ENCODE results near the gene INPP5J.

Gene INPP5J

DNA sequence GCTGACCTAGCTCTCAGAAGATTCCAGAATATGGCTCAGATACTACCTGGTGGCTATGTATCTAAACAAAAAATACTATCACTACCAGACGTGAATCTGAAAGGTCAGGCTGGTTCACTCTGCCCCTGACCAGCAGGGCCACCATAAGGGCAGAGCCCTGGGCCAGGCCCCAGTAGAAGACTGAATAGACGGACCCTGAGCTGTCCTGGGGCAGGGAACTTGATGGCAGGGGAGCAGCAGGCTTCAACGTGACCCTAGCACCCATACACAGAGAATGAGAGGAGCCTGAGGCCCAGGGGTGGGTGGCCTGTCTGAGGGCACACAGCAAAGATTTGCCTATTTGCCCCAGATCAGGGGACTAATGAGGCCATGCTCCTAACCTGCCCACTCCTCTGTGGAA lies 30.6 kb downstream of the INPP5J start:
- H3K9me3 ChIP-seq (ENCODE audit: control insufficient read depth, insufficient read depth, low read depth, low read length): no peaks in the 10 kb centered on the region
- H3K36me3 ChIP-seq (ENCODE audit: control insufficient read depth in 2 of 2, insufficient read depth in 1 of 2, low read length in 2 of 2): no peaks in the 10 kb centered on the region
- no peak overlapping the region for H3K4me3 ChIP-seq (ENCODE audit: low read depth, low read length)
- H3K27ac ChIP-seq (ENCODE audit: extremely low read depth, low read depth, low read length): no peak overlapping the region
- TF ChIP-seq, protein P1, sequence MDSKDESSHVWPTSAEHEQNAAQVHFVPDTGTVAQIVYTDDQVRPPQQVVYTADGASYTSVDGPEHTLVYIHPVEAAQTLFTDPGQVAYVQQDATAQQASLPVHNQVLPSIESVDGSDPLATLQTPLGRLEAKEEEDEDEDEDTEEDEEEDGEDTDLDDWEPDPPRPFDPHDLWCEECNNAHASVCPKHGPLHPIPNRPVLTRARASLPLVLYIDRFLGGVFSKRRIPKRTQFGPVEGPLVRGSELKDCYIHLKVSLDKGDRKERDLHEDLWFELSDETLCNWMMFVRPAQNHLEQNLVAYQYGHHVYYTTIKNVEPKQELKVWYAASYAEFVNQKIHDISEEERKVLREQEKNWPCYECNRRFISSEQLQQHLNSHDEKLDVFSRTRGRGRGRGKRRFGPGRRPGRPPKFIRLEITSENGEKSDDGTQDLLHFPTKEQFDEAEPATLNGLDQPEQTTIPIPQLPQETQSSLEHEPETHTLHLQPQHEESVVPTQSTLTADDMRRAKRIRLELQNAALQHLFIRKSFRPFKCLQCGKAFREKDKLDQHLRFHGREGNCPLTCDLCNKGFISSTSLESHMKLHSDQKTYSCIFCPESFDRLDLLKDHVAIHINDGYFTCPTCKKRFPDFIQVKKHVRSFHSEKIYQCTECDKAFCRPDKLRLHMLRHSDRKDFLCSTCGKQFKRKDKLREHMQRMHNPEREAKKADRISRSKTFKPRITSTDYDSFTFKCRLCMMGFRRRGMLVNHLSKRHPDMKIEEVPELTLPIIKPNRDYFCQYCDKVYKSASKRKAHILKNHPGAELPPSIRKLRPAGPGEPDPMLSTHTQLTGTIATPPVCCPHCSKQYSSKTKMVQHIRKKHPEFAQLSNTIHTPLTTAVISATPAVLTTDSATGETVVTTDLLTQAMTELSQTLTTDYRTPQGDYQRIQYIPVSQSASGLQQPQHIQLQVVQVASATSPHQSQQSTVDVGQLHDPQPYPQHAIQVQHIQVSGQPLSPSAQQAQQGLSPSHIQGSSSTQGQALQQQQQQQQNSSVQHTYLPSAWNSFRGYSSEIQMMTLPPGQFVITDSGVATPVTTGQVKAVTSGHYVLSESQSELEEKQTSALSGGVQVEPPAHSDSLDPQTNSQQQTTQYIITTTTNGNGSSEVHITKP (tag by site-specific recombination; IDR thresholded peaks at IDR 0.05): no peak
- TF ChIP-seq ZSCAN4 (tag by site-specific recombination; IDR thresholded peaks at IDR 0.05) (no peak), ZNF335 (tag by site-specific recombination; conservative IDR thresholded peaks at IDR 0.05) (no peak), ZNF175 (tag by site-specific recombination; IDR thresholded peaks at IDR 0.05) (no peak), ZBTB26 (tag by site-specific recombination; optimal IDR thresholded peaks at IDR 0.05) (no peak), ZBTB20 (tag by site-specific recombination; IDR thresholded peaks at IDR 0.05) (no peak), ZNF112 (tag by site-specific recombination; IDR thresholded peaks at IDR 0.05) (no peak), ZEB2 (tag by site-specific recombination; IDR thresholded peaks at IDR 0.05) (no peak), ZNF292 (tag by site-specific recombination; IDR thresholded peaks at IDR 0.05; ENCODE audit: borderline replicate concordance, low read depth) (no peak)
- CTCF ChIA-PET: interaction anchor here (0.7 to 3.1 kb wide), 4 partner anchors 45 to 390 kb away, joined by 3 to 17 read pairs (median 3); partner anchors contain the start of gene SELENOM
- H3K4me1 ChIP-seq (ENCODE audit: control insufficient read depth, insufficient read depth, low read length): no peaks in the 10 kb centered on the region
- POLR2A ChIA-PET: interaction anchor here (0.7 kb wide), 1 partner anchor 108 kb away, joined by 4 read pairs; no protein-coding TSS in a partner anchor

- ChIA-PET CTCF (interaction anchor here (0.6 to 1.7 kb wide), 3 partner anchors 47 to 391 kb away, joined by 4 to 10 read pairs (median 5); partner anchors contain the start of gene SELENOM), POLR2A (interaction anchor here (0.5 to 0.7 kb wide), 2 partner anchors 47 to 135 kb away, joined by 4 read pairs; partner anchors contain the start of gene SELENOM)
- no peaks in the 10 kb centered on the region for H3K4me1 ChIP-seq (ENCODE audit: control insufficient read depth, insufficient read depth, low read length)
- H3K27ac ChIP-seq (ENCODE audit: extremely low read depth, low read depth, low read length): no peak overlapping the region
- no peaks in the 10 kb centered on the region for H3K9me3 ChIP-seq (ENCODE audit: control insufficient read depth, insufficient read depth, low read depth, low read length)
- no peak overlapping the region for H3K4me3 ChIP-seq (ENCODE audit: low read depth, low read length)
- no peaks in the 10 kb centered on the region for H3K36me3 ChIP-seq (ENCODE audit: control insufficient read depth in 2 of 2, insufficient read depth in 1 of 2, low read length in 2 of 2)
- TF ChIP-seq, protein P2, sequence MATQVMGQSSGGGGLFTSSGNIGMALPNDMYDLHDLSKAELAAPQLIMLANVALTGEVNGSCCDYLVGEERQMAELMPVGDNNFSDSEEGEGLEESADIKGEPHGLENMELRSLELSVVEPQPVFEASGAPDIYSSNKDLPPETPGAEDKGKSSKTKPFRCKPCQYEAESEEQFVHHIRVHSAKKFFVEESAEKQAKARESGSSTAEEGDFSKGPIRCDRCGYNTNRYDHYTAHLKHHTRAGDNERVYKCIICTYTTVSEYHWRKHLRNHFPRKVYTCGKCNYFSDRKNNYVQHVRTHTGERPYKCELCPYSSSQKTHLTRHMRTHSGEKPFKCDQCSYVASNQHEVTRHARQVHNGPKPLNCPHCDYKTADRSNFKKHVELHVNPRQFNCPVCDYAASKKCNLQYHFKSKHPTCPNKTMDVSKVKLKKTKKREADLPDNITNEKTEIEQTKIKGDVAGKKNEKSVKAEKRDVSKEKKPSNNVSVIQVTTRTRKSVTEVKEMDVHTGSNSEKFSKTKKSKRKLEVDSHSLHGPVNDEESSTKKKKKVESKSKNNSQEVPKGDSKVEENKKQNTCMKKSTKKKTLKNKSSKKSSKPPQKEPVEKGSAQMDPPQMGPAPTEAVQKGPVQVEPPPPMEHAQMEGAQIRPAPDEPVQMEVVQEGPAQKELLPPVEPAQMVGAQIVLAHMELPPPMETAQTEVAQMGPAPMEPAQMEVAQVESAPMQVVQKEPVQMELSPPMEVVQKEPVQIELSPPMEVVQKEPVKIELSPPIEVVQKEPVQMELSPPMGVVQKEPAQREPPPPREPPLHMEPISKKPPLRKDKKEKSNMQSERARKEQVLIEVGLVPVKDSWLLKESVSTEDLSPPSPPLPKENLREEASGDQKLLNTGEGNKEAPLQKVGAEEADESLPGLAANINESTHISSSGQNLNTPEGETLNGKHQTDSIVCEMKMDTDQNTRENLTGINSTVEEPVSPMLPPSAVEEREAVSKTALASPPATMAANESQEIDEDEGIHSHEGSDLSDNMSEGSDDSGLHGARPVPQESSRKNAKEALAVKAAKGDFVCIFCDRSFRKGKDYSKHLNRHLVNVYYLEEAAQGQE (tag by site-specific recombination; IDR thresholded peaks at IDR 0.05): no peak
- TF ChIP-seq ZNF585B (tag by site-specific recombination; IDR thresholded peaks at IDR 0.05) (no peak), ZEB2 (tag by site-specific recombination; IDR thresholded peaks at IDR 0.05) (no peak), TSHZ1 (tag by site-specific recombination; IDR thresholded peaks at IDR 0.05; ENCODE audit: borderline replicate concordance) (no peak), ZNF580 (tag by site-specific recombination; IDR thresholded peaks at IDR 0.05) (no peak), ZNF211 (tag by site-specific recombination; IDR thresholded peaks at IDR 0.05; ENCODE audit: low read depth) (no peak), SP2 (tag by site-specific recombination; IDR thresholded peaks at IDR 0.05) (no peak)
- TF ChIP-seq, protein P3, sequence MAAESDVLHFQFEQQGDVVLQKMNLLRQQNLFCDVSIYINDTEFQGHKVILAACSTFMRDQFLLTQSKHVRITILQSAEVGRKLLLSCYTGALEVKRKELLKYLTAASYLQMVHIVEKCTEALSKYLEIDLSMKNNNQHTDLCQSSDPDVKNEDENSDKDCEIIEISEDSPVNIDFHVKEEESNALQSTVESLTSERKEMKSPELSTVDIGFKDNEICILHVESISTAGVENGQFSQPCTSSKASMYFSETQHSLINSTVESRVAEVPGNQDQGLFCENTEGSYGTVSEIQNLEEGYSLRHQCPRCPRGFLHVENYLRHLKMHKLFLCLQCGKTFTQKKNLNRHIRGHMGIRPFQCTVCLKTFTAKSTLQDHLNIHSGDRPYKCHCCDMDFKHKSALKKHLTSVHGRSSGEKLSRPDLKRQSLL (tag by site-specific recombination; IDR thresholded peaks at IDR 0.05): no peak
These were observed 32.2 kb downstream of the INPP5J start for GRCh38 chr22:31154975-31155374.

All from HEK293 (cell line).